ENCODE results near the gene CPE. TPM values are rescaled to one million over a fixed set of nuclear protein-coding genes. Genes with fewer than 3 reads are reported as not detected.

The CPE gene
- total and polyA plus RNA-seq, 2 donors, result 52.3 to 94.5 TPM

- H3K4me3 ChIP-seq (ENCODE audit: low read length in 2 of 2), result no peak overlapping the region
- no peaks in the 10 kb centered on the region for H3K9me3 ChIP-seq (ENCODE audit: control insufficient read depth in 2 of 2, insufficient read depth in 1 of 2, low read length in 1 of 2)
- WGBS, result 95% methylated on average over 2 of the region's 2 CpGs
- no peak overlapping the region for H3K27ac ChIP-seq (ENCODE audit: low read depth in 1 of 2, low read length in 1 of 2)
- no peaks in the 10 kb centered on the region for H3K36me3 ChIP-seq (ENCODE audit: control insufficient read depth in 2 of 2, insufficient read depth in 2 of 2, low read length in 1 of 2)
- no peaks in the 10 kb centered on the region for H3K4me1 ChIP-seq (ENCODE audit: control insufficient read depth in 2 of 2, insufficient read depth in 2 of 2, low read length in 2 of 2)
- H3K27me3 ChIP-seq (ENCODE audit: control insufficient read depth in 2 of 2, insufficient read depth in 1 of 2, low read length in 1 of 2), result no peaks in the 10 kb centered on the region
- no peak for DNase-seq (ENCODE audit: low read depth in 6 of 9, low spot score in 9 of 9)
Observed at GRCh38 chr4:165514739-165515138, 135.9 kb downstream of the CPE start.

- Histone ChIP-seq H3K4me3 (ENCODE audit: low read length in 2 of 2) (no peak overlapping the region), H3K36me3 (ENCODE audit: control insufficient read depth in 2 of 2, insufficient read depth in 2 of 2, low read length in 1 of 2) (no peaks in the 10 kb centered on the region), H3K4me1 (ENCODE audit: control insufficient read depth in 2 of 2, insufficient read depth in 2 of 2, low read length in 2 of 2) (no peaks in the 10 kb centered on the region), H3K9me3 (ENCODE audit: control insufficient read depth in 2 of 2, insufficient read depth in 1 of 2, low read length in 1 of 2) (no peaks in the 10 kb centered on the region), H3K27me3 (ENCODE audit: control insufficient read depth in 2 of 2, insufficient read depth in 1 of 2, low read length in 1 of 2) (no peaks in the 10 kb centered on the region), H3K27ac (ENCODE audit: low read depth in 1 of 2, low read length in 1 of 2) (no peak overlapping the region)
- no peak for DNase-seq (ENCODE audit: low read depth in 6 of 9, low spot score in 9 of 9)
- WGBS, result 94% methylated on average over 2 of the region's 2 CpGs
Observed at GRCh38 chr4:165515201-165515600, 136.4 kb downstream of the CPE start.

GRCh38 chr4:165516281-165516833 lies 137.5 kb downstream of the CPE start:
- DNase-seq (ENCODE audit: low read depth in 6 of 9, low spot score in 9 of 9), result no peak
- H3K27me3 ChIP-seq (ENCODE audit: control insufficient read depth in 2 of 2, insufficient read depth in 1 of 2, low read length in 1 of 2), result no peaks in the 10 kb centered on the region
- no peaks in the 10 kb centered on the region for H3K36me3 ChIP-seq (ENCODE audit: control insufficient read depth in 2 of 2, insufficient read depth in 2 of 2, low read length in 1 of 2)
- H3K9me3 ChIP-seq (ENCODE audit: control insufficient read depth in 2 of 2, insufficient read depth in 1 of 2, low read length in 1 of 2), result no peaks in the 10 kb centered on the region
- WGBS, result 91% methylated on average over 6 of the region's 6 CpGs
- H3K27ac ChIP-seq (ENCODE audit: low read depth in 1 of 2, low read length in 1 of 2), result peak overlapping the region in 1 of 2 donors; percentile 37
- H3K4me3 ChIP-seq (ENCODE audit: low read length in 2 of 2), result no peak overlapping the region
- H3K4me1 ChIP-seq (ENCODE audit: control insufficient read depth in 2 of 2, insufficient read depth in 2 of 2, low read length in 2 of 2), result no peaks in the 10 kb centered on the region

GRCh38 chr4:165517216-165517615 lies 138.4 kb downstream of the CPE start:
- no peaks in the 10 kb centered on the region for H3K9me3 ChIP-seq (ENCODE audit: control insufficient read depth in 2 of 2, insufficient read depth in 1 of 2, low read length in 1 of 2)
- 90% methylated on average over 1 of the region's 1 CpG for WGBS
- no peak overlapping the region for H3K27ac ChIP-seq (ENCODE audit: low read depth in 1 of 2, low read length in 1 of 2)
- no peaks in the 10 kb centered on the region for H3K27me3 ChIP-seq (ENCODE audit: control insufficient read depth in 2 of 2, insufficient read depth in 1 of 2, low read length in 1 of 2)
- no peaks in the 10 kb centered on the region for H3K4me1 ChIP-seq (ENCODE audit: control insufficient read depth in 2 of 2, insufficient read depth in 2 of 2, low read length in 2 of 2)
- no peaks in the 10 kb centered on the region for H3K36me3 ChIP-seq (ENCODE audit: control insufficient read depth in 2 of 2, insufficient read depth in 2 of 2, low read length in 1 of 2)
- no peak overlapping the region for H3K4me3 ChIP-seq (ENCODE audit: low read length in 2 of 2)
- no peak for DNase-seq (ENCODE audit: low read depth in 6 of 9, low spot score in 9 of 9)

GRCh38 chr4:165518024-165518616 lies 139.3 kb downstream of the CPE start:
- Histone ChIP-seq H3K4me1 (ENCODE audit: control insufficient read depth in 2 of 2, insufficient read depth in 2 of 2, low read length in 2 of 2) (no peaks in the 10 kb centered on the region), H3K36me3 (ENCODE audit: control insufficient read depth in 2 of 2, insufficient read depth in 2 of 2, low read length in 1 of 2) (no peaks in the 10 kb centered on the region), H3K4me3 (ENCODE audit: low read length in 2 of 2) (no peak overlapping the region), H3K27me3 (ENCODE audit: control insufficient read depth in 2 of 2, insufficient read depth in 1 of 2, low read length in 1 of 2) (no peaks in the 10 kb centered on the region), H3K27ac (ENCODE audit: low read depth in 1 of 2, low read length in 1 of 2) (no peak overlapping the region), H3K9me3 (ENCODE audit: control insufficient read depth in 2 of 2, insufficient read depth in 1 of 2, low read length in 1 of 2) (no peaks in the 10 kb centered on the region)
- DNase-seq (ENCODE audit: low read depth in 6 of 9, low spot score in 9 of 9), result no peak
- WGBS, result 95% methylated on average over 1 of the region's 1 CpG

GRCh38 chr4:165518686-165519085 lies 139.9 kb downstream of the CPE start:
- 97% methylated on average over 1 of the region's 1 CpG for WGBS
- Histone ChIP-seq H3K4me3 (ENCODE audit: low read length in 2 of 2) (no peak overlapping the region), H3K36me3 (ENCODE audit: control insufficient read depth in 2 of 2, insufficient read depth in 2 of 2, low read length in 1 of 2) (no peaks in the 10 kb centered on the region), H3K27ac (ENCODE audit: low read depth in 1 of 2, low read length in 1 of 2) (no peak overlapping the region), H3K9me3 (ENCODE audit: control insufficient read depth in 2 of 2, insufficient read depth in 1 of 2, low read length in 1 of 2) (no peaks in the 10 kb centered on the region), H3K27me3 (ENCODE audit: control insufficient read depth in 2 of 2, insufficient read depth in 1 of 2, low read length in 1 of 2) (no peaks in the 10 kb centered on the region), H3K4me1 (ENCODE audit: control insufficient read depth in 2 of 2, insufficient read depth in 2 of 2, low read length in 2 of 2) (no peaks in the 10 kb centered on the region)
- DNase-seq (ENCODE audit: low read depth in 6 of 9, low spot score in 9 of 9), result no peak

- no peak for DNase-seq (ENCODE audit: low read depth in 6 of 9, low spot score in 9 of 9)
- H3K4me1 ChIP-seq (ENCODE audit: control insufficient read depth in 2 of 2, insufficient read depth in 2 of 2, low read length in 2 of 2), result no peaks in the 10 kb centered on the region
- H3K27me3 ChIP-seq (ENCODE audit: control insufficient read depth in 2 of 2, insufficient read depth in 1 of 2, low read length in 1 of 2), result no peaks in the 10 kb centered on the region
- no peak overlapping the region for H3K4me3 ChIP-seq (ENCODE audit: low read length in 2 of 2)
- no peaks in the 10 kb centered on the region for H3K9me3 ChIP-seq (ENCODE audit: control insufficient read depth in 2 of 2, insufficient read depth in 1 of 2, low read length in 1 of 2)
- no peak overlapping the region for H3K27ac ChIP-seq (ENCODE audit: low read depth in 1 of 2, low read length in 1 of 2)
- H3K36me3 ChIP-seq (ENCODE audit: control insufficient read depth in 2 of 2, insufficient read depth in 2 of 2, low read length in 1 of 2), result no peaks in the 10 kb centered on the region
Observed at GRCh38 chr4:165519591-165519990, 140.8 kb downstream of the CPE start.

GRCh38 chr4:165520086-165520485 lies 141.3 kb downstream of the CPE start:
- no peak overlapping the region for H3K4me3 ChIP-seq (ENCODE audit: low read length in 2 of 2)
- H3K36me3 ChIP-seq (ENCODE audit: control insufficient read depth in 2 of 2, insufficient read depth in 2 of 2, low read length in 1 of 2), result no peaks in the 10 kb centered on the region
- no peaks in the 10 kb centered on the region for H3K9me3 ChIP-seq (ENCODE audit: control insufficient read depth in 2 of 2, insufficient read depth in 1 of 2, low read length in 1 of 2)
- no peak for DNase-seq (ENCODE audit: low read depth in 6 of 9, low spot score in 9 of 9)
- 79% methylated on average over 4 of the region's 4 CpGs for WGBS
- no peaks in the 10 kb centered on the region for H3K27me3 ChIP-seq (ENCODE audit: control insufficient read depth in 2 of 2, insufficient read depth in 1 of 2, low read length in 1 of 2)
- no peaks in the 10 kb centered on the region for H3K4me1 ChIP-seq (ENCODE audit: control insufficient read depth in 2 of 2, insufficient read depth in 2 of 2, low read length in 2 of 2)
- no peak overlapping the region for H3K27ac ChIP-seq (ENCODE audit: low read depth in 1 of 2, low read length in 1 of 2)

- no peak for DNase-seq (ENCODE audit: low read depth in 6 of 9, low spot score in 9 of 9)
- H3K9me3 ChIP-seq (ENCODE audit: control insufficient read depth in 2 of 2, insufficient read depth in 1 of 2, low read length in 1 of 2), result no peaks in the 10 kb centered on the region
- H3K4me3 ChIP-seq (ENCODE audit: low read length in 2 of 2), result no peak overlapping the region
- no peak overlapping the region for H3K27ac ChIP-seq (ENCODE audit: low read depth in 1 of 2, low read length in 1 of 2)
- WGBS, result 92% methylated on average over 1 of the region's 1 CpG
- no peaks in the 10 kb centered on the region for H3K36me3 ChIP-seq (ENCODE audit: control insufficient read depth in 2 of 2, insufficient read depth in 2 of 2, low read length in 1 of 2)
- H3K27me3 ChIP-seq (ENCODE audit: control insufficient read depth in 2 of 2, insufficient read depth in 1 of 2, low read length in 1 of 2), result no peaks in the 10 kb centered on the region
- H3K4me1 ChIP-seq (ENCODE audit: control insufficient read depth in 2 of 2, insufficient read depth in 2 of 2, low read length in 2 of 2), result no peaks in the 10 kb centered on the region
Observed at GRCh38 chr4:165522050-165522449, 143.2 kb downstream of the CPE start.
